PC-9 (cell line): ENCODE results near the gene IKZF1. TPM values are rescaled to one million over a fixed set of nuclear protein-coding genes. Genes with fewer than 3 reads are reported as not detected.
"Not testable (repeated sequence)": the region's sequence is repeated elsewhere in the genome, so short reads cannot be mapped to it uniquely, and the experiment has no call there.

Source experiments
- BruUV-seq: library from RNA; stranded (reverse); fragments of 400-500 nt; replicated peaks from 2 replicates; lab custom pipeline; 2021; lab: Mats Ljungman, UMichigan
- CTCF ChIA-PET: fragments of 300-600 bp; sonication (Branson Sonifier 250); formaldehyde crosslinking; loops from one replicate; lab custom pipeline; 2022; ENCODE audit warnings: antibody characterized with exemption; lab: Charles Lee
- POLR2A ChIA-PET: fragments of 300-600 bp; sonication (Branson Sonifier 250); formaldehyde crosslinking; loops from one replicate; lab custom pipeline; 2022; ENCODE audit warnings: antibody characterized with exemption; ENCODE audit not compliant: unreplicated experiment; lab: Charles Lee
- DNase-seq, 2 experiments: peaks; one replicate each; pipeline versions ENCODE4 v3.0.0 to v3.0.0-alpha.2; 2015 to 2022; ENCODE audit warnings: mixed read lengths in 1 of 2
- H2AFZ ChIP-seq: fragments of 200-600 bp; sonication (generic); 2 replicates; pipeline ENCODE4 v1.8.1; 2017; ENCODE audit warnings: antibody characterized with exemption
- H3F3A ChIP-seq: fragments of 200-600 bp; sonication (generic); 2 replicates; pipeline ENCODE4 v1.8.1; 2017; ENCODE audit warnings: antibody characterized with exemption, mild to moderate bottlenecking, low read depth; ENCODE audit not compliant: insufficient read depth
- H3K27ac ChIP-seq: fragments of 200-600 bp; sonication (generic); 2 replicates; pipeline ENCODE4 v1.6.1; 2016; ENCODE audit warnings: mixed run types
- H3K27me3 ChIP-seq: fragments of 200-600 bp; sonication (generic); 2 replicates; pipeline ENCODE4 v1.6.1; 2016; ENCODE audit warnings: low read depth, mixed run types; ENCODE audit not compliant: insufficient read depth
- H3K36me3 ChIP-seq: fragments of 200-600 bp; sonication (generic); 2 replicates; pipeline ENCODE4 v1.6.1; 2016; ENCODE audit warnings: low read depth, mixed run types
- H3K4me1 ChIP-seq: fragments of 200-600 bp; sonication (generic); replicated peaks from 2 replicates; pipeline ENCODE4 v1.6.1; 2016; ENCODE audit warnings: mixed run types; ENCODE audit not compliant: insufficient read depth
- H3K4me2 ChIP-seq: fragments of 200-600 bp; sonication (generic); 2 replicates; pipeline ENCODE4 v1.6.1; 2017; ENCODE audit warnings: mixed run types
- H3K4me3 ChIP-seq: fragments of 200-600 bp; sonication (generic); 2 replicates; pipeline ENCODE4 v1.6.1; 2016; ENCODE audit warnings: mixed run types
- H3K79me2 ChIP-seq: fragments of 200-600 bp; sonication (generic); 2 replicates; pipeline ENCODE4 v1.6.1; 2017; ENCODE audit warnings: low read depth, mixed run types
- H3K9me2 ChIP-seq: fragments of 200-600 bp; sonication (generic); 2 replicates; pipeline ENCODE4 v1.8.1; 2017; ENCODE audit warnings: mild to moderate bottlenecking; ENCODE audit not compliant: insufficient read depth
- H3K9me3 ChIP-seq: fragments of 200-600 bp; sonication (generic); 2 replicates; pipeline ENCODE4 v1.8.1; 2016; ENCODE audit warnings: low read depth; ENCODE audit not compliant: insufficient read depth
- H4K20me1 ChIP-seq: fragments of 200-600 bp; sonication (generic); 2 replicates; pipeline ENCODE4 v1.8.1; 2017; ENCODE audit not compliant: insufficient read depth
- EZH2 ChIP-seq: fragments of 200-600 bp; sonication (generic); IDR thresholded peaks from 2 replicates; pipeline ENCODE4 v1.8.0; 2017; ENCODE audit warnings: antibody characterized with exemption, low read depth
- intact Hi-C: fragments of 100-400 bp; cut with micrococcal nuclease; formaldehyde crosslinking; loops from one replicate; pipeline ENCODE4 v1.10.0; 2022; ENCODE audit not compliant: unreplicated experiment
- total RNA-seq: library from RNA; stranded (reverse); gene quantifications from 2 replicates; pipeline ENCODE4 v1.2.3, GENCODE V29; 2021
- TF ChIP-seq, protein P1 (sequence below): fragments of 200-600 bp; sonication (generic); conservative IDR thresholded peaks from 2 replicates; pipeline ENCODE4 v1.6.1; 2017; ENCODE audit warnings: mixed run types, antibody characterized with exemption, mild to moderate bottlenecking, moderate library complexity

The IKZF1 gene
- total RNA-seq, 1 experiment from 2014 or later = not detected

DNA sequence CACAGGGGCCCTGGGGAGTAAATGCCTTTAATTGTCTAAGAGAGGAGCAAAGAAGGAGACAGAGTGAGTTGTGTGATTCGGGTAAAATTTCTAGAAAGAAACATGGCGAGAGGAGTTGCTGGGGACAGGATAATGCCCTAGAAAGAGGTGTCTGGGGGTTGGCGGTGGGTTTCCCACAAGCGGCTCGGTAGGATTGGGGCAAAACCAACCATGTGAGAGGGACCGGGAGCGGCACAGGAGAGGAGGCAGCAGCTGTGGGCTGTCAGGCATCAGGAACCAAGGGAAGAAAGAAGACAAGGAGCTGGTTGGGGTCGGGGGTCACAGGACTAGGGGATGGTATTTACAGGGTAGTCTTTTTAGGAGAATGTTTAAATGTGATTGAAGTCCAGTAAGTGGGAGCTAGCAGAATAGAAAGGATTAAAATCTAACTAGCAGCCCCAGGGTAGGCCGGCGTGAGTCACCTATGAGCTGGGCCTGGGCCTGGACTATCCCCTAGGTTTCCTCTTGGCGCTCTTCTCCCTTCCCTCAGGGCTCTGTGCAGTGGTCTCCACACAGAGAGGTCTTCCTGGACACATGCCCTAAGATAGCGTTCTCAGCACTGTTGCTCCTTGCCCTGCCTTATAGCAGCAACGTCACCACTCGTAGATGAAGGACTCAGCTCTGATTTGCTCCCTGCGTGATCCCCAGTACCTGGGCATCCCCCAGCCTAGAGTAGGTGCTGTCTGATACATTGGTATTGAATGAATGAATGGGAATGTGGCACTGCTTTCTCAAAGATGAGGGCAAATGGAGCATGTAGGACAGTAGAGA, 32.6 kb downstream of the IKZF1 start:
- POLR2A ChIA-PET = no interaction called here
- Histone ChIP-seq H4K20me1 (no peaks in the 10 kb centered on the region), H3K9me2 (no peaks in the 10 kb centered on the region), H3K79me2 (no peaks in the 10 kb centered on the region), H3K4me3 (no peak overlapping the region), H3F3A (peaks cover 12% of the 10 kb centered on the region; the same call in 1 of the 2 replicates), H3K9me3 (no peaks in the 10 kb centered on the region), H3K27me3 (peaks cover 75% of the 10 kb centered on the region), H3K4me2 (no peak overlapping the region), H3K27ac (no peak overlapping the region), H3K36me3 (no peaks in the 10 kb centered on the region), H3K4me1 (no peaks in the 10 kb centered on the region), H2AFZ (no peak overlapping the region)
- CTCF ChIA-PET = no interaction called here
- no peak for DNase-seq
- no TSS peak for BruUV-seq
- TF ChIP-seq, protein P1, sequence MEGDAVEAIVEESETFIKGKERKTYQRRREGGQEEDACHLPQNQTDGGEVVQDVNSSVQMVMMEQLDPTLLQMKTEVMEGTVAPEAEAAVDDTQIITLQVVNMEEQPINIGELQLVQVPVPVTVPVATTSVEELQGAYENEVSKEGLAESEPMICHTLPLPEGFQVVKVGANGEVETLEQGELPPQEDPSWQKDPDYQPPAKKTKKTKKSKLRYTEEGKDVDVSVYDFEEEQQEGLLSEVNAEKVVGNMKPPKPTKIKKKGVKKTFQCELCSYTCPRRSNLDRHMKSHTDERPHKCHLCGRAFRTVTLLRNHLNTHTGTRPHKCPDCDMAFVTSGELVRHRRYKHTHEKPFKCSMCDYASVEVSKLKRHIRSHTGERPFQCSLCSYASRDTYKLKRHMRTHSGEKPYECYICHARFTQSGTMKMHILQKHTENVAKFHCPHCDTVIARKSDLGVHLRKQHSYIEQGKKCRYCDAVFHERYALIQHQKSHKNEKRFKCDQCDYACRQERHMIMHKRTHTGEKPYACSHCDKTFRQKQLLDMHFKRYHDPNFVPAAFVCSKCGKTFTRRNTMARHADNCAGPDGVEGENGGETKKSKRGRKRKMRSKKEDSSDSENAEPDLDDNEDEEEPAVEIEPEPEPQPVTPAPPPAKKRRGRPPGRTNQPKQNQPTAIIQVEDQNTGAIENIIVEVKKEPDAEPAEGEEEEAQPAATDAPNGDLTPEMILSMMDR = no peak
- TF ChIP-seq EZH2 = no peak
- intact Hi-C loops = no loop called here

DNA sequence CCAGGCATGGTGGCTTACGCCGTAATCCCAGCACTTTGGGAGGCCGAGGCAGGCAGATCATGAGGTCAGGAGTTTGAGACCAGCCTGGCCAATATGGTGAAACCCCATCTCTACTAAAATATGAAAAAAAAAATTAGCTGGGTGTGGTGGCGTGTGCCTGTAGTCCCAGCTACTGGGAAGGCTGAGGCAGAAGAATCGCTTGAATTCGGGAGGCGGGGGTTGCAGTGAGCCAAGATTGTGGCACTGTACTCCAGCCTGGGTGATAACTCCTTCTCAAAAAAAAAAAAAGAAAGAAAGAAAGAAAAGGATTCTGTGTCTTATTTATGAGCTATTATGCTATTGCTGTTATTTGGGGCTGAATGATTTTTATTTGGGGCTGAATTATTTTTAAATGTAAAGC, 35.0 kb downstream of the IKZF1 start:
- H3K36me3 ChIP-seq, H3K9me3 ChIP-seq, H4K20me1 ChIP-seq, BruUV-seq, H3K27ac ChIP-seq, intact Hi-C loops, H3K4me1 ChIP-seq, CTCF ChIA-PET, DNase-seq, H3K9me2 ChIP-seq, H3F3A ChIP-seq, H3K79me2 ChIP-seq, H3K4me3 ChIP-seq, H3K4me2 ChIP-seq, H2AFZ ChIP-seq, POLR2A ChIA-PET: not testable (repeated sequence)
- H3K27me3 ChIP-seq = peaks cover 80% of the 10 kb centered on the region

DNA sequence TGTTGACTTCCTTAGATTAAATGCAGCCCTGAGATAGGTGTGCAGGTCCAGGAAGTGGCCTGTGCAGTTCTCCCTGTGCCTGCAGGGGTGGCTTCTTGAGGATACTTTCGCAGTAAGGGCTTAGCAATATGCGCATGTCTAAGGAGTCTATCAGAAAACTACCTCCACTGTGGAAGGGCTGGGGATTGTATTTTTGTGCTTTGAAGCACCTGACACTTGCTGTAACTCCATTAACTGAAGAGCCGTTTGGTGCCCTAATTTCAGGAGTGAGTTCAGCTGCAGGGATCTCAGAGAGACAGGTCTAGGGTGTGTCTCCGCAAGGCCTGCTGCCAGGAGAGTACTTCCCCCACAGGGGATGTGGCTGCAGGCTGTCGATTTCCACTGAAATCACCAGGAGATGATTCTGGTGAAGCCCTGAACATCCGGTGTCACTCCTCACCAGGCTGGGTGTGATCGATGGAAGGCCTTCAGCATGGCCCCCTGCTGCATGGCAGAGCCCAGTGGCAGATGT, 35.5 kb downstream of the IKZF1 start:
- Histone ChIP-seq H3K27ac (no peak overlapping the region), H4K20me1 (no peaks in the 10 kb centered on the region), H3K4me1 (no peaks in the 10 kb centered on the region), H3K36me3 (no peaks in the 10 kb centered on the region), H2AFZ (no peak overlapping the region), H3K27me3 (peaks cover 86% of the 10 kb centered on the region), H3K4me3 (no peak overlapping the region), H3F3A (peaks cover under 1% of the 10 kb centered on the region; the same call in 1 of the 2 replicates), H3K79me2 (no peaks in the 10 kb centered on the region), H3K9me3 (no peaks in the 10 kb centered on the region), H3K4me2 (no peak overlapping the region), H3K9me2 (no peaks in the 10 kb centered on the region; the same call in 1 of the 2 replicates)
- TF ChIP-seq EZH2 = no peak
- TF ChIP-seq, protein P1 = no peak
- BruUV-seq = no TSS peak
- ChIA-PET POLR2A (no interaction called here), CTCF (no interaction called here)
- intact Hi-C loops = no loop called here
- DNase-seq = no peak
